PC-9 (cell line): ENCODE measurements around the gene COL6A1.

Experiments used
- CTCF ChIP-seq: fragments of 200-600 bp; sonication (generic); conservative IDR thresholded peaks from 2 replicates; pipeline ENCODE4 v1.6.1; 2017; ENCODE audit warnings: mixed run types, antibody characterized with exemption, mild to moderate bottlenecking, moderate library complexity
- EZH2 ChIP-seq: fragments of 200-600 bp; sonication (generic); IDR thresholded peaks from 2 replicates; pipeline ENCODE4 v1.8.0; 2017; ENCODE audit warnings: antibody characterized with exemption, low read depth

GRCh38 chr21:45932922-45933502 is 48.6 kb upstream of the COL6A1 start:
- no peak for TF ChIP-seq EZH2
- TF ChIP-seq CTCF, result no peak
